Mucosa of stomach (tissue), 1 donor: ENCODE measurements around the gene SAMD4B.
"Not testable (repeated sequence)": the region's sequence is repeated elsewhere in the genome, so short reads cannot be mapped to it uniquely, and the experiment has no call there.

Experiments used
- H3K27me3 ChIP-seq: one replicate; pipeline ENCODE4 v1.7.0; 2013; ENCODE audit warnings: mild to moderate bottlenecking, low read length; ENCODE audit not compliant: control insufficient read depth, insufficient read depth
- H3K36me3 ChIP-seq: one replicate; pipeline ENCODE4 v1.7.0; 2013; ENCODE audit warnings: low read length; ENCODE audit not compliant: control insufficient read depth, insufficient read depth
- H3K4me1 ChIP-seq: one replicate; pipeline ENCODE4 v1.7.0; 2013; ENCODE audit warnings: mild to moderate bottlenecking, low read length; ENCODE audit not compliant: control insufficient read depth, insufficient read depth
- H3K4me3 ChIP-seq: one replicate; pipeline ENCODE4 v1.7.0; 2013; ENCODE audit warnings: low read length
- H3K9ac ChIP-seq: one replicate; pipeline ENCODE4 v1.7.0; 2013; ENCODE audit warnings: mild to moderate bottlenecking, low read length, moderate library complexity
- H3K9me3 ChIP-seq: one replicate; pipeline ENCODE4 v1.7.0; 2013; ENCODE audit warnings: mild to moderate bottlenecking, low read length, moderate library complexity; ENCODE audit not compliant: control insufficient read depth
- donor health status: Pancreatic carcinoma.

Gene SAMD4B

GRCh38 chr19:39329948-39330347 is 12.3 kb upstream of the SAMD4B start:
- no peaks in the 10 kb centered on the region for H3K4me1 ChIP-seq
- H3K27me3 ChIP-seq = no peaks in the 10 kb centered on the region
- H3K9me3 ChIP-seq = no peaks in the 10 kb centered on the region
- no peak overlapping the region for H3K9ac ChIP-seq
- H3K4me3 ChIP-seq = no peak overlapping the region
- no peaks in the 10 kb centered on the region for H3K36me3 ChIP-seq

- no peaks in the 10 kb centered on the region for H3K27me3 ChIP-seq
- no peak overlapping the region for H3K4me3 ChIP-seq
- no peaks in the 10 kb centered on the region for H3K9me3 ChIP-seq
- H3K9ac ChIP-seq = no peak overlapping the region
- no peaks in the 10 kb centered on the region for H3K4me1 ChIP-seq
- H3K36me3 ChIP-seq = no peaks in the 10 kb centered on the region
Observed at GRCh38 chr19:39332293-39332692, 9.9 kb upstream of the SAMD4B start.

- H3K27me3 ChIP-seq, H3K9ac ChIP-seq, H3K9me3 ChIP-seq, H3K4me3 ChIP-seq, H3K36me3 ChIP-seq, H3K4me1 ChIP-seq: not testable (repeated sequence)
Observed at GRCh38 chr19:39332738-39333137, 9.5 kb upstream of the SAMD4B start.

- no peak overlapping the region for H3K9ac ChIP-seq
- no peaks in the 10 kb centered on the region for H3K4me1 ChIP-seq
- H3K27me3 ChIP-seq = no peaks in the 10 kb centered on the region
- no peak overlapping the region for H3K4me3 ChIP-seq
- no peaks in the 10 kb centered on the region for H3K36me3 ChIP-seq
- no peaks in the 10 kb centered on the region for H3K9me3 ChIP-seq
Observed at GRCh38 chr19:39333507-39333906, 8.7 kb upstream of the SAMD4B start.

GRCh38 chr19:39334444-39334976 is 7.7 kb upstream of the SAMD4B start:
- no peaks in the 10 kb centered on the region for H3K4me1 ChIP-seq
- H3K4me3 ChIP-seq = no peak overlapping the region

GRCh38 chr19:39335168-39335548 is 7.1 kb upstream of the SAMD4B start:
- Histone ChIP-seq H3K4me1 (no peaks in the 10 kb centered on the region), H3K27me3 (no peaks in the 10 kb centered on the region), H3K9me3 (no peaks in the 10 kb centered on the region), H3K9ac (peak overlapping the region; percentile 64), H3K4me3 (no peak overlapping the region), H3K36me3 (no peaks in the 10 kb centered on the region)

More at GRCh38 chr19:39334444-39334976, 7.7 kb upstream of the SAMD4B start:
- H3K9ac ChIP-seq = no peak overlapping the region
- no peaks in the 10 kb centered on the region for H3K27me3 ChIP-seq
- no peaks in the 10 kb centered on the region for H3K36me3 ChIP-seq
- H3K9me3 ChIP-seq = no peaks in the 10 kb centered on the region

GRCh38 chr19:39336483-39336882 is 5.7 kb upstream of the SAMD4B start:
- Histone ChIP-seq H3K36me3 (no peaks in the 10 kb centered on the region), H3K4me1 (peaks cover 6% of the 10 kb centered on the region), H3K27me3 (no peaks in the 10 kb centered on the region), H3K9ac (no peak overlapping the region), H3K9me3 (no peaks in the 10 kb centered on the region), H3K4me3 (no peak overlapping the region)

- no peak overlapping the region for H3K9ac ChIP-seq
- H3K4me1 ChIP-seq = peaks cover 20% of the 10 kb centered on the region
- H3K27me3 ChIP-seq = no peaks in the 10 kb centered on the region
- no peaks in the 10 kb centered on the region for H3K36me3 ChIP-seq
- no peak overlapping the region for H3K4me3 ChIP-seq
- no peaks in the 10 kb centered on the region for H3K9me3 ChIP-seq
Observed at GRCh38 chr19:39339674-39340073, 2.5 kb upstream of the SAMD4B start.

GRCh38 chr19:39340156-39340555 is 2.1 kb upstream of the SAMD4B start:
- not testable (repeated sequence) for H3K9me3 ChIP-seq, H3K36me3 ChIP-seq, H3K4me3 ChIP-seq, H3K27me3 ChIP-seq, H3K9ac ChIP-seq
- H3K4me1 ChIP-seq = peaks cover 20% of the 10 kb centered on the region

GRCh38 chr19:39341129-39341718 is 997 bp upstream of the SAMD4B start:
- H3K9ac ChIP-seq = peak overlapping the region; percentile 64
- H3K27me3 ChIP-seq = no peaks in the 10 kb centered on the region
- H3K9me3 ChIP-seq = no peaks in the 10 kb centered on the region
- H3K4me3 ChIP-seq = peak overlapping the region; percentile 76
- peaks cover 20% of the 10 kb centered on the region for H3K4me1 ChIP-seq
- H3K36me3 ChIP-seq = no peaks in the 10 kb centered on the region

GRCh38 chr19:39342647-39343305 is 555 bp downstream of the SAMD4B start:
- peak overlapping the region; percentile 57 for H3K4me3 ChIP-seq
- H3K9me3 ChIP-seq = no peaks in the 10 kb centered on the region
- H3K36me3 ChIP-seq = no peaks in the 10 kb centered on the region
- peak overlapping the region; percentile 79 for H3K9ac ChIP-seq
- peaks cover 20% of the 10 kb centered on the region for H3K4me1 ChIP-seq
- H3K27me3 ChIP-seq = no peaks in the 10 kb centered on the region

GRCh38 chr19:39345956-39346355 is 3.7 kb downstream of the SAMD4B start:
- Histone ChIP-seq H3K36me3 (no peaks in the 10 kb centered on the region), H3K4me3 (no peak overlapping the region), H3K27me3 (no peaks in the 10 kb centered on the region), H3K4me1 (peaks cover 17% of the 10 kb centered on the region), H3K9ac (no peak overlapping the region), H3K9me3 (no peaks in the 10 kb centered on the region)
